ENCODE results near the gene MOB3B.

Gene MOB3B

GRCh38 chr9:27340961-27341511 lies 188.6 kb downstream of the MOB3B start:
- no peak for DNase-seq (ENCODE audit: low read depth in 2 of 2)

- no peak for DNase-seq (ENCODE audit: low read depth in 2 of 2)
Measured at GRCh38 chr9:27340285-27340674, 189.3 kb downstream of the MOB3B start.

GRCh38 chr9:27339661-27340284 lies 189.8 kb downstream of the MOB3B start:
- no peak for DNase-seq (ENCODE audit: low read depth in 2 of 2)

GRCh38 chr9:27338527-27338903 lies 191.1 kb downstream of the MOB3B start:
- DNase-seq (ENCODE audit: low read depth in 2 of 2) = no peak

GRCh38 chr9:27337833-27338526 lies 191.6 kb downstream of the MOB3B start:
- no peak for DNase-seq (ENCODE audit: low read depth in 2 of 2)

- DNase-seq (ENCODE audit: low read depth in 2 of 2) = no peak
Measured at GRCh38 chr9:27337236-27337635, 192.4 kb downstream of the MOB3B start.

- no peak for DNase-seq (ENCODE audit: low read depth in 2 of 2)
Measured at GRCh38 chr9:27336829-27337228, 192.8 kb downstream of the MOB3B start.

GRCh38 chr9:27336126-27336525 lies 193.5 kb downstream of the MOB3B start:
- DNase-seq (ENCODE audit: low read depth in 2 of 2) = no peak

- no peak for DNase-seq (ENCODE audit: low read depth in 2 of 2)
Measured at GRCh38 chr9:27335075-27335474, 194.5 kb downstream of the MOB3B start.

GRCh38 chr9:27333241-27334052 lies 196.2 kb downstream of the MOB3B start:
- DNase-seq (ENCODE audit: low read depth in 2 of 2) = peak; percentile 19 to 39

GRCh38 chr9:27331393-27331792 lies 198.2 kb downstream of the MOB3B start:
- no peak for DNase-seq (ENCODE audit: low read depth in 2 of 2)

- no peak for DNase-seq (ENCODE audit: low read depth in 2 of 2)
Measured at GRCh38 chr9:27329291-27329690, 200.3 kb downstream of the MOB3B start.

- DNase-seq (ENCODE audit: low read depth in 2 of 2) = no peak
Measured at GRCh38 chr9:27328483-27328882, 201.1 kb downstream of the MOB3B start.

GRCh38 chr9:27311184-27311583 lies 218.4 kb downstream of the MOB3B start:
- DNase-seq (ENCODE audit: low read depth in 2 of 2) = no peak

- DNase-seq (ENCODE audit: low read depth in 2 of 2) = no peak
Measured at GRCh38 chr9:27310582-27310981, 219.0 kb downstream of the MOB3B start.

GRCh38 chr9:27308691-27309390 lies 220.8 kb downstream of the MOB3B start:
- DNase-seq (ENCODE audit: low read depth in 2 of 2) = no peak

- DNase-seq (ENCODE audit: low read depth in 2 of 2) = no peak
Measured at GRCh38 chr9:27304521-27304920, 225.1 kb downstream of the MOB3B start.

GRCh38 chr9:27303219-27303618 lies 226.4 kb downstream of the MOB3B start:
- DNase-seq (ENCODE audit: low read depth in 2 of 2) = no peak

- no peak for DNase-seq (ENCODE audit: low read depth in 2 of 2)
Measured at GRCh38 chr9:27297050-27297449, 232.6 kb downstream of the MOB3B start, which contains the start of gene EQTN. Gene EQTN, minus strand, starts transcription at chr9:27297150. Its CDS starts 95 bp downstream, at chr9:27297055.

GRCh38 chr9:27293996-27294395 lies 235.6 kb downstream of the MOB3B start:
- DNase-seq (ENCODE audit: low read depth in 2 of 2) = no peak

- DNase-seq (ENCODE audit: low read depth in 2 of 2) = no peak
Measured at GRCh38 chr9:27292659-27293405, 236.8 kb downstream of the MOB3B start.
